Measurements from ENCODE around the gene ATXN1. TPM values are rescaled to one million over a fixed set of nuclear protein-coding genes. Genes with fewer than 3 reads are reported as not detected.
"Not testable (repeated sequence)": the region's sequence is repeated elsewhere in the genome, so short reads cannot be mapped to it uniquely, and the experiment has no call there.

ATXN1 gene
- total and polyA plus RNA-seq, 2 experiments from 2014 or later = 4.8 to 9.1 TPM

- TF ChIP-seq ETS1 (IDR thresholded peaks at IDR 0.05) = no peak
- no peak for TF ChIP-seq CREB1 (CRISPR knock-in tag; IDR thresholded peaks at IDR 0.05; ENCODE audit: low read depth)
- no peak for TF ChIP-seq ZNF114 (CRISPR knock-in tag; IDR thresholded peaks at IDR 0.05)
- no peak for TF ChIP-seq STAT1 (IDR thresholded peaks at IDR 0.05; ENCODE audit: unreplicated experiment)
- no peak for TF ChIP-seq JUNB (IDR thresholded peaks at IDR 0.05; ENCODE audit: unreplicated experiment)
- no peak for TF ChIP-seq ZNF331 (CRISPR knock-in tag; IDR thresholded peaks at IDR 0.05; ENCODE audit: low read depth)
- no peak for TF ChIP-seq EZH2phosphoT487 (IDR thresholded peaks at IDR 0.05; ENCODE audit: unreplicated experiment)
- TF ChIP-seq CTCF (conservative IDR thresholded peaks at IDR 0.05; ENCODE audit: low read depth in 2 of 2) = no peak
- no peak for TF ChIP-seq POLR2AphosphoS5 (IDR thresholded peaks at IDR 0.05; ENCODE audit: low read depth)
- TF ChIP-seq NANOG (IDR thresholded peaks at IDR 0.05; ENCODE audit: borderline replicate concordance) = no peak
- no peak for TF ChIP-seq REST (IDR thresholded peaks at IDR 0.05; ENCODE audit: unreplicated experiment)
Observed at GRCh38 chr6:16704401-16705045, 56.7 kb downstream of the ATXN1 start (continued).

GRCh38 chr6:16702627-16703378 lies 58.5 kb downstream of the ATXN1 start:
- H3K4me2 ChIP-seq; H3F3A ChIP-seq (replicated peaks; ENCODE audit: low read depth); H3K9me3 Mint-ChIP-seq; DNase-seq (ENCODE audit: low spot score); H4K20me1 ChIP-seq (replicated peaks; ENCODE audit: insufficient read depth); H3K27ac Mint-ChIP-seq; H3K79me2 ChIP-seq (replicated peaks; ENCODE audit: insufficient read depth); H3K27ac ChIP-seq (ENCODE audit: low read depth); H2AFZ ChIP-seq; H3K36me3 ChIP-seq (ENCODE audit: insufficient read depth); H3K36me3 Mint-ChIP-seq (ENCODE audit: low read depth); H3K4me3 ChIP-seq; H3K27me3 Mint-ChIP-seq (ENCODE audit: insufficient read depth, low read depth, poor library complexity); H3K27me3 ChIP-seq (ENCODE audit: insufficient read depth); H3K9me2 ChIP-seq (ENCODE audit: insufficient read depth); ATAC-seq; H3K4me3 Mint-ChIP-seq: not testable (repeated sequence)
- H3K4me1 ChIP-seq (ENCODE audit: insufficient read depth) = peaks cover 14% of the 10 kb centered on the region
- peaks cover 32% of the 10 kb centered on the region for H3K4me1 Mint-ChIP-seq

All from GM23338 (cell line).